Left cardiac atrium (tissue), 4 donors: ENCODE data around the gene CEP72. TPM values are rescaled to one million over a fixed set of nuclear protein-coding genes. Genes with fewer than 3 reads are reported as not detected.
"Not testable (repeated sequence)": the region's sequence is repeated elsewhere in the genome, so short reads cannot be mapped to it uniquely, and the experiment has no call there.

ENCODE experiments used
- ATAC-seq, 2 donors: fragments of 200-7000 bp; cut with Tn5 transposase; one replicate each; pipeline ENCODE4 v1.9.1; 2020; ENCODE audit warnings: mild to moderate bottlenecking in 2 of 2, moderate library complexity in 2 of 2
- DNase-seq: peaks from one replicate; pipeline ENCODE4 v3.0.0-alpha.2; 2020
- intact Hi-C, 2 donors: fragments of 100-400 bp; cut with DNase I; formaldehyde crosslinking; loops; one replicate each; pipeline versions ENCODE4 v1.14.1 to v1.15.1; 2022 to 2023
- total RNA-seq, 2 donors: library from RNA; stranded (reverse); fragmentation: NEBNext Ultra II Directional; extraction: Animal tissue kit (Norgen Biotek cat#: 25700); gene quantifications; one replicate each; pipeline ENCODE4 v1.2.1, GENCODE V29; 2021
- donor health status: DM: no; HTN: yes; CAD: no.
- donor health status: DM: no; HTN: yes; CAD: no; lungs with severe emphysema.
- donor health status: DM: yes; HTN: yes; CAD: no.
- donor health status: Dilated cardiomyopathy.

Gene CEP72
- total RNA-seq, 2 donors from 2014 or later = 1.4 to 2.5 TPM

GRCh38 chr5:579211-579610 is 32.9 kb upstream of the CEP72 start:
- ATAC-seq (no peak), DNase-seq (no peak)
- intact Hi-C loops = no loop called here

GRCh38 chr5:579746-580366 is 32.3 kb upstream of the CEP72 start:
- no peak for DNase-seq
- intact Hi-C loops = no loop called here
- no peak for ATAC-seq

GRCh38 chr5:580436-580835 is 31.7 kb upstream of the CEP72 start:
- DNase-seq = no peak
- intact Hi-C loops = no loop called here
- ATAC-seq = no peak

GRCh38 chr5:581266-581665 is 30.9 kb upstream of the CEP72 start:
- no peak for DNase-seq
- intact Hi-C loops = no loop called here
- ATAC-seq = no peak

- DNase-seq (no peak), ATAC-seq (no peak)
These were observed 30.2 kb upstream of the CEP72 start for GRCh38 chr5:581941-582340.

GRCh38 chr5:582445-582844 is 29.7 kb upstream of the CEP72 start:
- DNase-seq, ATAC-seq, intact Hi-C loops: not testable (repeated sequence)

More at GRCh38 chr5:581941-582340, 30.2 kb upstream of the CEP72 start:
- intact Hi-C loops = no loop called here

- intact Hi-C loops = no loop called here
- ATAC-seq (no peak), DNase-seq (no peak)
These were observed 29.1 kb upstream of the CEP72 start for GRCh38 chr5:582936-583635.

GRCh38 chr5:583645-584044 is 28.5 kb upstream of the CEP72 start:
- ATAC-seq (no peak), DNase-seq (no peak)
- intact Hi-C loops = no loop called here

- intact Hi-C loops = no loop called here
- no peak for DNase-seq
- ATAC-seq = no peak
These were observed 27.9 kb upstream of the CEP72 start for GRCh38 chr5:584216-584615.

GRCh38 chr5:584846-585245 is 27.3 kb upstream of the CEP72 start:
- DNase-seq = no peak
- intact Hi-C loops = no loop called here
- ATAC-seq = no peak

- no peak for DNase-seq
- intact Hi-C loops = no loop called here
These were observed 26.6 kb upstream of the CEP72 start for GRCh38 chr5:585556-585955.

GRCh38 chr5:585962-586628 is 26.0 kb upstream of the CEP72 start:
- no peak for DNase-seq
- no peak for ATAC-seq
- intact Hi-C loops = no loop called here

More at GRCh38 chr5:585556-585955, 26.6 kb upstream of the CEP72 start:
- no peak for ATAC-seq

- DNase-seq (no peak), ATAC-seq (no peak)
- intact Hi-C loops = no loop called here
These were observed 25.3 kb upstream of the CEP72 start for GRCh38 chr5:586751-587285.

GRCh38 chr5:587403-587802 is 24.7 kb upstream of the CEP72 start:
- ATAC-seq = no peak
- no peak for DNase-seq
- intact Hi-C loops = no loop called here

- intact Hi-C loops = no loop called here
- no peak for ATAC-seq
- DNase-seq = no peak
These were observed 23.6 kb upstream of the CEP72 start for GRCh38 chr5:588406-588995.

GRCh38 chr5:589173-589572 is 23.0 kb upstream of the CEP72 start:
- intact Hi-C loops = no loop called here
- ATAC-seq (no peak), DNase-seq (no peak)

GRCh38 chr5:589588-589987 is 22.6 kb upstream of the CEP72 start:
- intact Hi-C loops = no loop called here
- no peak for ATAC-seq
- DNase-seq = no peak

GRCh38 chr5:590346-590745 is 21.8 kb upstream of the CEP72 start:
- ATAC-seq (no peak), DNase-seq (no peak)
- intact Hi-C loops = no loop called here

- intact Hi-C loops = no loop called here
- no peak for ATAC-seq
- DNase-seq = no peak
These were observed 20.4 kb upstream of the CEP72 start for GRCh38 chr5:591746-592145.

GRCh38 chr5:592158-592557 is 20.0 kb upstream of the CEP72 start:
- intact Hi-C loops = no loop called here
- no peak for DNase-seq
- no peak for ATAC-seq
